A673 (cell line): ENCODE measurements around the gene PCDH7.

Experiments used
- EZH2 ChIP-seq: fragments of 200-600 bp; sonication (generic); IDR thresholded peaks from 2 replicates; pipeline ENCODE4 v1.6.1; 2017; ENCODE audit warnings: borderline replicate concordance, low read depth, mild to moderate bottlenecking, mixed read lengths, antibody characterized with exemption, low read length; ENCODE audit not compliant: poor library complexity, severe bottlenecking
- TF ChIP-seq, protein P1 (sequence below): fragments of 300-800, 200-600 bp; sonication (generic); conservative IDR thresholded peaks from 2 replicates; pipeline ENCODE4 v1.5.1; 2017; ENCODE audit warnings: low read depth, mild to moderate bottlenecking, antibody characterized with exemption, low read length, moderate library complexity, mixed read lengths

DNA sequence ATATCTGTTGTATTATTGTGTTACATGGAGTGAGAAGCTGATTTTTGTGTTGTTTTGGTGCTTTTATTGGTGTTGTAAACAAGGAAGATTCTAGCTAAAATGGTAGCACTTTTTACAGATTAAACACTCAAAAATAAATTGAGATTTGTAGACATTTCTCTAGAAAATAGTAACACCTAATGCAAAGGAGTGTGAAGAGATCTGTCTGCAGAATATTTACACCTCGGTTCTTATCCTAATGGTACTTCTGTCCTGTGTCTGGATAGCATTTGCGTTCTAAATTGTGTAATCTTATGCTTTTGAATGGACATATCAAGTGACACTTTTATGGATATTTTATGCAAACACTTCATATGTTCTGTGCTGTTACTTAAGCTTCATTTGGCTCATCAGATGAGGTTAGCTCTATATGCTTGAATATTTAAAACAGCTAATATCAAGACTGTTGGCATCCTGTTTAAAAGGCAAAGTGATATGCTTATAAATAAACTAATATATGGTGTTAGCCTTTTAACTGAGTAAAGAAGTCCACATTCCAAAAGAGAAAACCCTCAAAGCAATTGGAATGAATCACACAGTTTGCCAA, 6.0 kb downstream of the PCDH7 start:
- TF ChIP-seq, protein P1, sequence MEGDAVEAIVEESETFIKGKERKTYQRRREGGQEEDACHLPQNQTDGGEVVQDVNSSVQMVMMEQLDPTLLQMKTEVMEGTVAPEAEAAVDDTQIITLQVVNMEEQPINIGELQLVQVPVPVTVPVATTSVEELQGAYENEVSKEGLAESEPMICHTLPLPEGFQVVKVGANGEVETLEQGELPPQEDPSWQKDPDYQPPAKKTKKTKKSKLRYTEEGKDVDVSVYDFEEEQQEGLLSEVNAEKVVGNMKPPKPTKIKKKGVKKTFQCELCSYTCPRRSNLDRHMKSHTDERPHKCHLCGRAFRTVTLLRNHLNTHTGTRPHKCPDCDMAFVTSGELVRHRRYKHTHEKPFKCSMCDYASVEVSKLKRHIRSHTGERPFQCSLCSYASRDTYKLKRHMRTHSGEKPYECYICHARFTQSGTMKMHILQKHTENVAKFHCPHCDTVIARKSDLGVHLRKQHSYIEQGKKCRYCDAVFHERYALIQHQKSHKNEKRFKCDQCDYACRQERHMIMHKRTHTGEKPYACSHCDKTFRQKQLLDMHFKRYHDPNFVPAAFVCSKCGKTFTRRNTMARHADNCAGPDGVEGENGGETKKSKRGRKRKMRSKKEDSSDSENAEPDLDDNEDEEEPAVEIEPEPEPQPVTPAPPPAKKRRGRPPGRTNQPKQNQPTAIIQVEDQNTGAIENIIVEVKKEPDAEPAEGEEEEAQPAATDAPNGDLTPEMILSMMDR, result no peak
- no peak for TF ChIP-seq EZH2
